Left colon (tissue), 2 donors: ENCODE results near the gene DYNC1I1. TPM values are rescaled to one million over a fixed set of nuclear protein-coding genes. Genes with fewer than 3 reads are reported as not detected.

Experiments used
- ATAC-seq: fragments of 200-7000 bp; cut with Tn5 transposase; one replicate; pipeline ENCODE4 v1.9.1; 2020; ENCODE audit warnings: mild to moderate bottlenecking, moderate library complexity
- DNase-seq, 2 donors: peaks; one replicate each; pipeline ENCODE4 v3.0.0-alpha.2; 2020
- intact Hi-C, 2 donors: fragments of 100-400 bp; cut with DNase I in 1 of 2; cut with micrococcal nuclease in 1 of 2; formaldehyde crosslinking; loops; one replicate each; pipeline versions ENCODE4 v1.11.2 to v1.14.0; 2022; cut with DNase I, micrococcal nuclease
- total RNA-seq, 2 donors: library from RNA; stranded (reverse); fragmentation: NEBNext Ultra II Directional; extraction: Animal tissue kit (Norgen Biotek cat#: 25700); gene quantifications; one replicate each; pipeline ENCODE4 v1.2.1, GENCODE V29; 2021
- donor health status: DM: no; HTN: no; CAD: no.
- donor health status: DM: yes; HTN: yes; CAD: no.

The DYNC1I1 gene
- total RNA-seq, 2 donors from 2014 or later, result 0.43 to 3.0 TPM

DNA sequence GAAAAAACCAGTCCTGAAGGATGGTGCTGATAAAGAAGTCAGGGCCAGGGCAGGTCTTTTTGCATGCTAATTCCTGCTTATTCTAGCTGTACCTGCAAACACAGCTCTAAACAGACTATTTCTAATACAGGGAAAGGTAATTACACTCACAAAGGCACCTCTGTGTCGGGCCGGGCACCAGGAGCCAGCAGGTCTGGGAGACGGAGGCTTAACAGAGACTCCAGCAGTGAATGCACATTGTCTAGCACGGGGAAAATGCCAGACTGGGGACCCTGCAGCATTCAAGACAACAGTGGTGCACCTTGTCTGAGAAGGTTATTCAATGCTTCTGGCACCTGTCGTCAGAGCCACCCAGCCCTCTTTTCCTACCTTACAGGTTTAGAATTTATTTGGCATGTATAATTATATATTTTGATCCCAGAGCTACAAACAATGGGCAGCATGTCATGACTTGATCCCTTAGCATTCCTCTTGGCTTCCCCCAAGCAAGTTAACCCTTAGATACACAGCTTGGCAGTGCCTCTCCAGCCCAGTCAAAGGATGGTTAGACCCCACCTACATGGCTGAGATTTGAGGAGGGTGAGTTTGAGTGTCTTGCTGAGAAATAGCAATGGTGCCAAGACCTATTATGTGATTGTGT, 364.4 kb downstream of the DYNC1I1 start:
- no peak for DNase-seq
- ATAC-seq, result no peak
- intact Hi-C loops, result no loop called here

DNA sequence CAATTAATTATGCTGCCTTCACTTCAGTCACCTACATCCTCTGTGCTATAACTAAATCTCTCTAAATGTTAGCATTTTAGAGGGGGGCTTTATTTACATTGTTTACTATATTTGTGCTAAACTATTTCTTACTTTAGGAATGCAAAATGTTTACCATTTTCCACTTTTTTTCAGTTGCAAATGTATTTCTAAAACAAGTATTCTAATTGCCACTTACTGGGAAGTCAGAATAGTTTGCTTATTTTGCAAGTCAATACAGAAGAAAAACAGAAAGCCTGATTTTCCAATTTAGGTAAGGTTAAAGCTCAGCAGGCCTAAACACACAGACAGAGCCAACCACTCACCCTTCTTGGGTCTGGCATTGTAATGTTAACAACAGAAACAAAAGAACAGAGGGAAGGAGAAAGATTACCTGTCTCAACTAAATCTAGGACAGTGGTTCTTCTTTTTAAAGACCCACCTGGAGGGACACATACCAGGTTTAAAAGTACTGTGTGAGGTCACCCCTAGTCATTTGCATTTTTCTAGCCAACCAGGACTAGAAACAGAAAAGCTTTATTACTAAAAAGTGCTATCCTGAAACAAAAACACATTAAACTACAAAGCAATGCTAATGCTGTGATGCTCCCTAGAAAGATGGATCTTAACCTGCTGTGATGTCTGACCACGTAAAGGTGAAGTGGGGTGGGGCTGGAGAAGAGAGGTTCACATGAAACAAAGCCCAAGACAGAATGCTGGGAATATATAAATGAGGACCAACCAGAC, 371.3 kb downstream of the DYNC1I1 start:
- no peak for ATAC-seq
- intact Hi-C loops, result no loop called here
- DNase-seq, result no peak

DNA sequence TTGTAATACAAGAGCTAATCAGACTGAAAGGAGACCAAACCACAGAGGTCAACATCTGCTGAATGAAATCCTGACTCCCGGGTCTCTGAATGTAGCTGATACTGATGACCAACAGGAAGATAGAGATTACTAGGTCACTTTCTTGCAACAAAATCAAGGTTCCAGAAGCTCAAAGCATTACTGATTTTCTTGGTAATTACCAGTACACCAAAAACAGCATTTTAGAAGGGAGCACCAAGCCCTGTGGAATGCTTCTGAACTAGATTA, 371.8 kb downstream of the DYNC1I1 start:
- DNase-seq (no peak), ATAC-seq (no peak)
- intact Hi-C loops, result no loop called here

Other genes with a start within 250 kb of the DYNC1I1 start
- gene PDK4, start 176.0 kb upstream of the DYNC1I1 start, total RNA-seq, result 100 to 1,000 TPM in 1 of 2 donors, 10 to 100 TPM in 1; 18.9 to 101 TPM